Nephron progenitor cell (in vitro differentiated cells): ENCODE data around the gene CHL1.

Source experiments
- DNase-seq: peaks from one replicate; pipeline ENCODE4 v3.0.0; 2021
- H3K27ac Mint-ChIP-seq: 2 replicates; pipeline ENCODE4 v1.8.0; 2021; ENCODE audit warnings: mild to moderate bottlenecking, moderate library complexity, mixed read lengths
- H3K27me3 Mint-ChIP-seq: 2 replicates; pipeline ENCODE4 v1.8.0; 2021; ENCODE audit warnings: mild to moderate bottlenecking, low read depth, mixed read lengths; ENCODE audit not compliant: poor library complexity
- H3K36me3 Mint-ChIP-seq: 2 replicates; pipeline ENCODE4 v1.8.0; 2021; ENCODE audit warnings: low read depth, mixed read lengths
- H3K4me1 Mint-ChIP-seq: 2 replicates; pipeline ENCODE4 v1.8.0; 2021; ENCODE audit warnings: mixed read lengths
- H3K4me3 Mint-ChIP-seq: 2 replicates; pipeline ENCODE4 v1.8.0; 2021; ENCODE audit warnings: mild to moderate bottlenecking, moderate library complexity, mixed read lengths
- H3K9me3 Mint-ChIP-seq: 2 replicates; pipeline ENCODE4 v1.8.0; 2021; ENCODE audit warnings: mild to moderate bottlenecking, moderate library complexity, mixed read lengths
- TF ChIP-seq, protein P1 (sequence below): fragments of 200-600 bp; sonication (generic); IDR thresholded peaks from 2 replicates; pipeline ENCODE4 v1.5.0; 2021; ENCODE audit warnings: antibody characterized with exemption

Gene CHL1

GRCh38 chr3:317012-317411 lies 120.4 kb downstream of the CHL1 start:
- Mint-ChIP-seq H3K9me3 (no peaks in the 10 kb centered on the region), H3K36me3 (no peaks in the 10 kb centered on the region), H3K27ac (no peak overlapping the region), H3K4me1 (peaks cover 6% of the 10 kb centered on the region), H3K27me3 (peaks cover 3% of the 10 kb centered on the region), H3K4me3 (no peak overlapping the region)
- TF ChIP-seq, protein P1, sequence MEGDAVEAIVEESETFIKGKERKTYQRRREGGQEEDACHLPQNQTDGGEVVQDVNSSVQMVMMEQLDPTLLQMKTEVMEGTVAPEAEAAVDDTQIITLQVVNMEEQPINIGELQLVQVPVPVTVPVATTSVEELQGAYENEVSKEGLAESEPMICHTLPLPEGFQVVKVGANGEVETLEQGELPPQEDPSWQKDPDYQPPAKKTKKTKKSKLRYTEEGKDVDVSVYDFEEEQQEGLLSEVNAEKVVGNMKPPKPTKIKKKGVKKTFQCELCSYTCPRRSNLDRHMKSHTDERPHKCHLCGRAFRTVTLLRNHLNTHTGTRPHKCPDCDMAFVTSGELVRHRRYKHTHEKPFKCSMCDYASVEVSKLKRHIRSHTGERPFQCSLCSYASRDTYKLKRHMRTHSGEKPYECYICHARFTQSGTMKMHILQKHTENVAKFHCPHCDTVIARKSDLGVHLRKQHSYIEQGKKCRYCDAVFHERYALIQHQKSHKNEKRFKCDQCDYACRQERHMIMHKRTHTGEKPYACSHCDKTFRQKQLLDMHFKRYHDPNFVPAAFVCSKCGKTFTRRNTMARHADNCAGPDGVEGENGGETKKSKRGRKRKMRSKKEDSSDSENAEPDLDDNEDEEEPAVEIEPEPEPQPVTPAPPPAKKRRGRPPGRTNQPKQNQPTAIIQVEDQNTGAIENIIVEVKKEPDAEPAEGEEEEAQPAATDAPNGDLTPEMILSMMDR: no peak
- no peak for DNase-seq

DNA sequence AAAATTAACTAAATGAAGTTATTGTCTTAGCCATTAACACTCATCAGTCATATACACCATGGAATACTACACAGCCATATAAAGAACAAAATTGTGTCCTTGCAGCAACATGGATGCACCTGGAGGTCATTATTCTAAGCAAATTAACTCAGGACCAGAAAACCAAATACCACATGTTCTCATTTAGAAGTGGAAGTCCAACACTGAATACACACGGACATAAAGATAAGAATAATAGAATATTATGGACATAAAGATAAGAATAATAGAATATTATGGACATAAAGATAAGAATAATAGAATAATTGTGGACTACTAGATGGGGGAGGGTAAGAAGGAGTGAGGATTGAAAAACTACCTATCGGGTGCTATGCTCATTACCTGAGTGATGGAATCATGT lies 122.3 kb downstream of the CHL1 start:
- Mint-ChIP-seq H3K4me1 (peaks cover 6% of the 10 kb centered on the region), H3K36me3 (no peaks in the 10 kb centered on the region), H3K27me3 (peaks cover 3% of the 10 kb centered on the region), H3K4me3 (no peak overlapping the region), H3K9me3 (no peaks in the 10 kb centered on the region), H3K27ac (no peak overlapping the region)
- no peak for DNase-seq
- TF ChIP-seq, protein P1: no peak

- TF ChIP-seq, protein P1: no peak
- Mint-ChIP-seq H3K4me1 (no peaks in the 10 kb centered on the region), H3K9me3 (no peaks in the 10 kb centered on the region), H3K27ac (no peak overlapping the region), H3K36me3 (no peaks in the 10 kb centered on the region), H3K27me3 (peaks cover under 1% of the 10 kb centered on the region), H3K4me3 (no peak overlapping the region)
- no peak for DNase-seq
These were observed 127.9 kb downstream of the CHL1 start for GRCh38 chr3:324423-324822.

DNA sequence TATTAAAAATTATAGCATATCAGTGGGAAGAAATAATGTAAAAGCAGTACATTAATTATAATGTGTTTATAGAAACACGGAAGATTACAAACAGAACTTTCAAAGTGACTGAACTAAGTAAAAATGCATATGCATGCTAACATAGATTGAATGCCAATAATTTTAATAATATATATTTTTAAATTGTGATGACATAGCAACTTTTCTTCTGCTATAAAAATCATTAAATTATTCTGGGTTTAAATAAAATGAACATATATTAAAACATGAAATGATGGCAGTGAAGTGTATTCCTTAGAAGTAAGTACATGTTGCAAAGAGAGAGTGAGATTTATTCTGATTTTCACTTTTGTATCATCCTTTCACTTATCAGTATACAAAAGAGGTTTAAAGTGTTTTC lies 128.9 kb downstream of the CHL1 start:
- Mint-ChIP-seq H3K4me1 (no peaks in the 10 kb centered on the region), H3K27me3 (no peaks in the 10 kb centered on the region), H3K36me3 (no peaks in the 10 kb centered on the region), H3K9me3 (no peaks in the 10 kb centered on the region), H3K4me3 (no peak overlapping the region), H3K27ac (no peak overlapping the region)
- TF ChIP-seq, protein P1: no peak
- no peak for DNase-seq

DNA sequence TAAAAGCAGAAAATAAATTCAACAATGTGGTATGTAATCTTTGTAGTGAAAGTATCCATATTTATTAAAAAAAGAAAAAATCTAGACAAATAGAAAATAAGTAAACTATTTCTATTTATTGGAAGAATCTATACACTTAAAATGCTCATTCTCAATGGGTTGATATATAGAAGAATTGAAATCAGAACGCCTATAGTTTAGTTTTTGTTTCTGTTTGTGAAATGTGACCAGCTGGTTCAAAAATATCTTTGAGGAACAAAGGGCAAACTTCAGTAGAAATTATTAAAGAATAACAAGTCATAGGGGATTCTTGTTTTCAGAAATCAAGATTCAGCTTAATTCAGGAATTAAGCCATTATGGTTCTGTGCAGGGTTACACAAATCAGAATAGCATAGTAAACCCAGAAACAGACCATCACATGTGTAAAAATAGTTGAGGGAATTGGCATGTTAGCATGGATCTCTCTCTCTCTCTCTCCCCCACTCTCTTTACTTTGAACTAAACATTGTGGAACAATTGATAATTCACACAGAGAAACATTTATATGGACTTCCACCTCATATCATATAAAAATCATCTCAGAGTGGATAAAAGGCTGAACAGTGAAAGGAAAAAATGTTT lies 134.0 kb downstream of the CHL1 start:
- H3K4me1 Mint-ChIP-seq: no peaks in the 10 kb centered on the region

GRCh38 chr3:331881-332280 lies 135.3 kb downstream of the CHL1 start:
- Mint-ChIP-seq H3K36me3 (no peaks in the 10 kb centered on the region), H3K9me3 (no peaks in the 10 kb centered on the region), H3K27ac (no peak overlapping the region), H3K4me3 (no peak overlapping the region), H3K4me1 (no peaks in the 10 kb centered on the region), H3K27me3 (peaks cover 3% of the 10 kb centered on the region)
- TF ChIP-seq, protein P1: no peak
- no peak for DNase-seq

More for the DNA sequence above, 134.0 kb downstream of the CHL1 start:
- no peak for DNase-seq
- Mint-ChIP-seq H3K27me3 (peaks cover 3% of the 10 kb centered on the region), H3K4me3 (no peak overlapping the region), H3K9me3 (no peaks in the 10 kb centered on the region), H3K27ac (no peak overlapping the region), H3K36me3 (no peaks in the 10 kb centered on the region)
- TF ChIP-seq, protein P1: no peak
